Karpas-422 (cell line): ENCODE measurements around the gene SYT8. TPM values are rescaled to one million over a fixed set of nuclear protein-coding genes. Genes with fewer than 3 reads are reported as not detected.

Experiments used
- DNase-seq: peaks from one replicate; pipeline ENCODE4 v3.0.0-alpha.2; 2015
- H2AFZ ChIP-seq: fragments of 200-600 bp; sonication (generic); 2 replicates; pipeline ENCODE4 v1.6.1; 2014; ENCODE audit warnings: antibody characterized with exemption, low read length, mixed read lengths
- H3K27ac ChIP-seq: fragments of 200-600 bp; sonication (generic); 2 replicates; pipeline ENCODE4 v1.5.1; 2014; ENCODE audit warnings: mild to moderate bottlenecking, low read length, moderate library complexity
- H3K27me3 ChIP-seq: fragments of 200-600 bp; sonication (generic); 2 replicates; pipeline ENCODE4 v1.6.1; 2014; ENCODE audit warnings: low read length, mixed read lengths
- H3K36me3 ChIP-seq: fragments of 200-600 bp; sonication (generic); 2 replicates; pipeline ENCODE4 v1.6.1; 2014; ENCODE audit warnings: low read length, mixed read lengths; ENCODE audit not compliant: insufficient read depth
- H3K4me1 ChIP-seq: fragments of 200-600 bp; sonication (generic); 2 replicates; pipeline ENCODE4 v1.6.1; 2014; ENCODE audit warnings: mild to moderate bottlenecking, low read length, mixed read lengths
- H3K4me2 ChIP-seq: fragments of 200-600 bp; sonication (generic); 2 replicates; pipeline ENCODE4 v1.6.1; 2014; ENCODE audit warnings: low read length, low read depth, mild to moderate bottlenecking; ENCODE audit not compliant: poor library complexity, severe bottlenecking
- H3K4me3 ChIP-seq: fragments of 200-600 bp; sonication (generic); 2 replicates; pipeline ENCODE4 v1.5.1; 2014; ENCODE audit warnings: mild to moderate bottlenecking, antibody characterized with exemption, low read length, mixed read lengths
- H3K79me2 ChIP-seq: fragments of 200-600 bp; sonication (generic); 2 replicates; pipeline ENCODE4 v1.6.1; 2014; ENCODE audit warnings: mild to moderate bottlenecking, low read length, mixed read lengths
- H3K9ac ChIP-seq: fragments of 200-600 bp; sonication (generic); 2 replicates; pipeline ENCODE4 v1.6.0; 2014; ENCODE audit warnings: low read length
- H3K9me2 ChIP-seq: fragments of 200-600 bp; sonication (generic), shearing (Covaris generic); replicated peaks from 2 replicates; pipeline ENCODE4 v1.6.0; 2014; ENCODE audit warnings: mild to moderate bottlenecking, low read length, moderate library complexity; ENCODE audit not compliant: insufficient read depth
- H3K9me3 ChIP-seq: fragments of 300-700, 200-600 bp; sonication (generic); 2 replicates; pipeline ENCODE4 v1.6.1; 2014; ENCODE audit warnings: low read length, mixed read lengths
- H4K20me1 ChIP-seq: fragments of 200-600 bp; sonication (generic); 2 replicates; pipeline ENCODE4 v1.6.1; 2014; ENCODE audit warnings: mild to moderate bottlenecking, antibody characterized with exemption, low read length, low read depth; ENCODE audit not compliant: insufficient read depth
- total RNA-seq: library from RNA; depleted of rRNA; stranded (reverse); fragments of >200 nt; shearing (Covaris generic); gene quantifications from 2 replicates; pipeline ENCODE4 v1.2.3, GENCODE V29; 2014; ENCODE audit warnings: low replicate concordance

The SYT8 gene
- total RNA-seq, 1 experiment from 2014 or later, result not detected

DNA sequence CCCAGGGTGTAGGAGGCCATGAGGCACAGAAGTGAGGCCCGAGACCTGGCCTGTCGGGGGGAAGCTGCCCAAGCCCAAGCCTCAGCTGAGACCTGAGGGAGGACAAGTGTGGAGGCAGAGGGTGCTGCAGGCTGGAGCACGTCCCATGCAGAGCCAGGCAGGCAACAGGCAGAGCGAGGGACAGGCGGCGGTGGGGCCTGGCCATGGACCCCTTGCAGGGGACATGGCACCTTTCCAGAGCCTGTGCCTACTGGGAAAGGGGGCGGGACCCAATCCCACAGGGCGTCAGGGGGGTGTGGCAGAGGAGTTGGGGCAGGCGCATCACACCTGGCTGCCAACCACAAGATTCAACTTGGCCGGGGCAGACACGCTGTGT, 8.3 kb downstream of the SYT8 start:
- Histone ChIP-seq H3K4me2 (no peak overlapping the region), H3K36me3 (no peaks in the 10 kb centered on the region), H2AFZ (no peak overlapping the region), H3K4me1 (peaks cover 28% of the 10 kb centered on the region), H3K27me3 (no peaks in the 10 kb centered on the region; the same call in 1 of the 2 replicates), H3K4me3 (no peak overlapping the region), H4K20me1 (no peaks in the 10 kb centered on the region), H3K9me2 (no peaks in the 10 kb centered on the region), H3K9ac (no peak overlapping the region), H3K27ac (no peak overlapping the region), H3K9me3 (no peaks in the 10 kb centered on the region), H3K79me2 (no peaks in the 10 kb centered on the region)
- no peak for DNase-seq

DNA sequence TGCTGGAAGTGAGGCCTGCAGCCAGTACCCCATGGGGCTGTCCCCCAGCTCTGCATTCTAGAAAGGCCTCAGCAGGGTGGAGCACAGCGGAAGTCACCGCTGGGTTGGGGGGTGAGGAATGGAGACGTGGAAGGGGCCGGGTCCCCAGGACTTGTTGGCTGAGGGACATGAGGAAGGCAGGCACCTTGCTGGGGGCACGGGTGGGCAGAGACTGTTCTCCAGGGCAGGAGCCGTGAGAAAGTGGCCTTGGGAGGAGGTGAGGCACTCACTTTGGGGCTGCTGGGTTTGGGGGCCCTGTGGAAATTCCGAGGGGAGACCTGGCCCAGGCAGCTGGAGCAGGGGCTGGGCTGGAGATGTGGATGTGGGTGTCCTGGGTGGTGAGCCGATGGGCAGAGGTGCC, 9.0 kb downstream of the SYT8 start:
- H3K4me2 ChIP-seq, result no peak overlapping the region
- H3K79me2 ChIP-seq, result no peaks in the 10 kb centered on the region
- H3K27me3 ChIP-seq, result no peaks in the 10 kb centered on the region; the same call in 1 of the 2 replicates
- H3K4me3 ChIP-seq, result no peak overlapping the region
- no peaks in the 10 kb centered on the region for H4K20me1 ChIP-seq
- no peaks in the 10 kb centered on the region for H3K9me2 ChIP-seq
- H2AFZ ChIP-seq, result no peak overlapping the region
- H3K9me3 ChIP-seq, result no peaks in the 10 kb centered on the region
- no peak overlapping the region for H3K9ac ChIP-seq
- peaks cover 21% of the 10 kb centered on the region for H3K4me1 ChIP-seq
- DNase-seq, result no peak
- H3K36me3 ChIP-seq, result no peaks in the 10 kb centered on the region
- no peak overlapping the region for H3K27ac ChIP-seq

DNA sequence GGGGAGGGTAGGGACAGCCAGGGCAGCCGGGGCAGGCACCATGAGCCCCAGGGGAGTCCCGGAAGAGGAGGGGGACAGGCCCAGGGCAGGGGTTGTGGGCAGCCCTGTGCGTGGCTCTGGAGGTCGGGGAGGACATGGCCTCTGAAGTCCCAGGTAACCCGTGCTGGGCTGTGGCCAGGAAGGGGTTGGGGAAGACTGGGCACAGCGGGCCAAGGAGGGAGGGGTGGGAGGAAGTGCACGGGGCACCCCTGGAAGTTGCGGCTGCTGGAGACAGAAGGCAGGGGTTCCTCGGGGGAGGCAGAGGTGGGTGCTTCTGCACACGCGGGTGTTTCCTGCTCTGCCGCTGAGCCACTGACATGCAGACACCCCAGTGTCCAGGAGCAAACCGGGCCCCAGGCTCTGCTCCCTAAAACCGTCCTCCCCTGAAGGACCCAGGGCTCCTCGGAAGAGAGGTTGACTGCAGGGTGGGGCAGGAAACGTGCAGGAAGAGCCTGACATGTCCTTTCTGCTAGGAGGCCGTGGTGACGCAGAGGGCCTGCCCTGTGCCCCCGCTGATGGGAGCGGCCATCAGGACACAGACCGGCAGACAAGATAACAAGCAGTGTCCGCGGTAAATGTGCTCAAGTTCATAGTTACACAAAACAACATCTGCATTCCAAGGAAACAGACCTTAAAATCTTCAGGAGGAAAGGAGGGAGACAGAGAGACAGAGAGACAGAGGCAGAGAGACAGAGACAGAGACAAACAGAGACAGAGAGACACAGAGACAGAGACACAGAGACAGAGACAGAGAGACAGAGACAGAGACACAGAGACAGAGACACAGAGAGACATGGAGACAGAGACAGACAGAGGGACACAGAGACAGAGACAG, 9.7 kb downstream of the SYT8 start:
- no peak for DNase-seq
- Histone ChIP-seq H2AFZ (no peak overlapping the region), H3K27ac (no peak overlapping the region), H3K9me2 (no peaks in the 10 kb centered on the region), H3K4me1 (peaks cover 15% of the 10 kb centered on the region), H4K20me1 (no peaks in the 10 kb centered on the region), H3K27me3 (no peaks in the 10 kb centered on the region; the same call in 1 of the 2 replicates), H3K36me3 (no peaks in the 10 kb centered on the region), H3K4me3 (no peak overlapping the region), H3K79me2 (no peaks in the 10 kb centered on the region), H3K9ac (no peak overlapping the region), H3K9me3 (no peaks in the 10 kb centered on the region), H3K4me2 (no peak overlapping the region)

DNA sequence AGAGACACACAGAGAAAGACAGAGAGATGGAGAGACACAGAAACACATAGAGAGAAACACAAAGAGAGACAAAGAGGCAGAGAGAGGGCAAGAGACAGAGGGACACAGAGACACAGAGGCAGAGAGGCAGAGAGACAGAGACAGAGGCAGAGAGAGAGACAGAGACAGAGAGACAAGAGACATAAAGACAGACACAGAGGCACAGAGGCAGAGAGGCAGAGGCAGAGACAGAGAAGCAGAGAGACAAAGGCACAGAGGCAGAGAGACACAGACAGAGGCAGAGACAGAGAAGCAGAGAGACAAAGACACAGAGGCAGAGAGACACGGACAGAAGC, 10.3 kb downstream of the SYT8 start:
- H3K4me3 ChIP-seq, result no peak overlapping the region
- no peak for DNase-seq
- no peaks in the 10 kb centered on the region for H3K9me2 ChIP-seq
- no peaks in the 10 kb centered on the region for H4K20me1 ChIP-seq
- H3K36me3 ChIP-seq, result no peaks in the 10 kb centered on the region
- no peak overlapping the region for H3K27ac ChIP-seq
- no peak overlapping the region for H3K4me2 ChIP-seq
- no peaks in the 10 kb centered on the region for H3K9me3 ChIP-seq
- H3K4me1 ChIP-seq, result peaks cover 11% of the 10 kb centered on the region
- no peaks in the 10 kb centered on the region; the same call in 1 of the 2 replicates for H3K27me3 ChIP-seq
- H3K9ac ChIP-seq, result no peak overlapping the region
- no peak overlapping the region for H2AFZ ChIP-seq
- H3K79me2 ChIP-seq, result no peaks in the 10 kb centered on the region

DNA sequence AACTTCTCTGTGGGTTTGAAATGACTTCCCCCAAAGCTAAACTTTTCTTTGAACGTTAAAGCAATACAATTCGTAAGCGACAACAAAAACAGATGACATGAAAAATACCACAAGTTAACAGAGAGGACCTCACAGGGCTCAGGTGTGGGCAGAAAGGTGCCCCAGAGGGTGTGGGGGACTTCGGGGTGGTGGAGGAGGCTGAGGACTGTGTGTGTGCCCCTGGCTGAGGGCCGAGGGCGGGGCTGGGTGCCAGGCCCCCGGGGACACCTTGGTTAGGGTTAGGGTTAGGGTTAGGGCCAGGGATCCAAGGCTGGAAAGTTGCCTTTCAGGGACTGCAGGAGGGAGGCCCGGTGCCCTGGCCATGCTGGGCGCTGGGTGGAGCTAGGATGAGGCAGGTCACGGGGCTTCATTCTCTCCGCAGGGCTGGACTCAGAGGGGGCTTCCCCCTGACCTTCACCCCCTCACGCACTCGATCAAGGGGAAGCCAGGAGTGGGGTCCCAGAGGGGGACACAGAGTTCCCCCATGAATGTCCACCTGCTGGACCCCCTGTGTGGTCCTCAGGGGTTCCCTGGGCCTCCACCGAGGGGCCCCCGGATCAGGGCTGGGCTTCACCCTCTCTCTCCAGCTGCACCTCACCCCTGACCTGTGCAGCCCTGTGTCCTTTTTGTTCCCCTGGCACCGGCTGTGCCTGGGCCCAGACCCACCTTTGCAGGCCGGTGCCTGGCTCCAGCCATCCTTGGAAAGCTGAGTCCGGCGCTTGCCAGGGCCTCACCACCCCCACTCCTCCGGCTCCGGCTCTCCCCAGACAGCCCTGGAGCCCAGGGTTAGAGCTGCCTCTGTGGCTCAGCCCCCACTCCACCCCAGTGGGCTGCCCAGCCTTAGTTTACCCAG, 11.0 kb downstream of the SYT8 start:
- no peak overlapping the region for H3K4me3 ChIP-seq
- H3K9me3 ChIP-seq, result no peaks in the 10 kb centered on the region
- DNase-seq, result no peak
- H3K79me2 ChIP-seq, result no peaks in the 10 kb centered on the region
- no peaks in the 10 kb centered on the region for H4K20me1 ChIP-seq
- H3K27me3 ChIP-seq, result no peaks in the 10 kb centered on the region; the same call in 1 of the 2 replicates
- H3K27ac ChIP-seq, result no peak overlapping the region
- H3K9me2 ChIP-seq, result no peaks in the 10 kb centered on the region
- H3K4me1 ChIP-seq, result peaks cover 15% of the 10 kb centered on the region
- H3K4me2 ChIP-seq, result no peak overlapping the region
- no peaks in the 10 kb centered on the region for H3K36me3 ChIP-seq
- H2AFZ ChIP-seq, result no peak overlapping the region
- H3K9ac ChIP-seq, result no peak overlapping the region

DNA sequence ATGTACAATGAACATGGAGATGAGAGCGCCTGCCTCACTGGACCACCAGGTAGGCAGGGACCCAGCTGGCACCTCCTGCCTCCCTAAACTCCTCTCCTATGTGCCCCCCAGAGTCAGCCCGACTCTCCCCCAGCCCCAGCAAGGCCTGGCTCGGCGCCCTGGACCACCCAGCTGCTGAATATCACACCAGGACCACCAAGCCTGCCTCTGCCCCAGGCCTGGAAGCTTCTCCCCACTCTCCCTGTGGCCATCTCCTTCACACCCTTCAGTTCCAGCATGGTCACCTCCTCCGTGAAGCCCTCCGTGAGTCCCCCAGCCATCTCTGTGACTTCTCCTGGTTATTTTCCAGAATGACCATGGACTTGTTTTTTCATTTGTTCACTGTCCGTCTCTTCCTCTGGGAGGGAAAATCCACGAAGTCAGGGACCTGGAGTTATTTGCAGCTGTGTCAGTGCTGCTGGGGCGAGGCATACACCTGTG, 11.7 kb downstream of the SYT8 start:
- H3K4me2 ChIP-seq, result no peak overlapping the region

DNA sequence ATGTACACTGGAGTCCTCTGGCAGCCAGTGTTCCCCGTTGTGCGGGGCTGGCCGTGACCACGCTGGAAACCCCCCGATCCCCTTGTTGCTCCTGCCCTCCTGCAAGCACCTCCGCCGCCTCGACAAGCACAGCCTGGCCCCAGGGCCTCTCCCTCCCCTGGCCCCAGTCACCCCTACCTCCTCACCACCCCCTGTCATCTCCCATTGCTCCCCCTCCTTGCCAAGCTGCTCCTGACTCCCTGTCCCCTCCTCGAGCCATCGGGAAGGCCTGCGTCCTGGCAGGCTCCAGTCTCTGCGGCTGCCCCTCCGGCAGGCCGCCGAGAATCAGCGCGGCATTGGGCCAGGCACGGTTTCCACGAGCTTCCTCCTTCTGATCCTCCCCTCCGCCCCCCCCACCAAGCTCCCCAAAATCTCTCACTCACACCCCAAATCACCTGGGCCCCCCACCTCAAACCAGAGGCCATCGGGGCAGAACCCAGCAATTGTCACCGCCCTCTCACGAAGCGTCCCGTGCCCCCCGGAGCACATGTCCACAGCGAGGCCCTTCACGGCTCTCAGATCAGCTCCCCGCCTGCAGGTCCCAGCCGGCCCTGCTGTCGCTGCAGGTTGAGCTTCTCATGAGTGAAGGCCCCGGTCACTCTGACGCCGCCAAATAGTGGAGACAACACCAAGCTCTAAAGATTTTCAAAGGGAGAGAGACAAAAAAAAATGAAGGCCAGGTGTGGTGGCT, 12.4 kb downstream of the SYT8 start:
- Histone ChIP-seq H3K9me3 (no peaks in the 10 kb centered on the region), H3K27me3 (no peaks in the 10 kb centered on the region; the same call in 1 of the 2 replicates), H2AFZ (no peak overlapping the region), H3K36me3 (no peaks in the 10 kb centered on the region), H3K4me1 (peaks cover 28% of the 10 kb centered on the region), H3K9me2 (no peaks in the 10 kb centered on the region), H3K9ac (no peak overlapping the region), H3K27ac (no peak overlapping the region), H3K4me2 (no peak overlapping the region), H3K4me3 (no peak overlapping the region), H4K20me1 (no peaks in the 10 kb centered on the region), H3K79me2 (no peaks in the 10 kb centered on the region)
- no peak for DNase-seq

More for the DNA sequence above, 11.7 kb downstream of the SYT8 start:
- no peak overlapping the region for H3K27ac ChIP-seq
- H3K4me3 ChIP-seq, result no peak overlapping the region
- no peak overlapping the region for H3K9ac ChIP-seq
- H3K9me2 ChIP-seq, result no peaks in the 10 kb centered on the region
- no peaks in the 10 kb centered on the region for H3K79me2 ChIP-seq
- H3K4me1 ChIP-seq, result peaks cover 22% of the 10 kb centered on the region
- no peaks in the 10 kb centered on the region; the same call in 1 of the 2 replicates for H3K27me3 ChIP-seq
- H3K36me3 ChIP-seq, result no peaks in the 10 kb centered on the region
- H4K20me1 ChIP-seq, result no peaks in the 10 kb centered on the region
- no peak for DNase-seq
- H2AFZ ChIP-seq, result no peak overlapping the region
- no peaks in the 10 kb centered on the region for H3K9me3 ChIP-seq
